HL-60 (cell line): Measurements from ENCODE around the gene MOK.

Experiments used
- CTCF ChIP-seq: IDR thresholded peaks from one replicate; pipeline ENCODE4 v1.5.1; 2011; ENCODE audit warnings: low read length, control low read depth, inconsistent platforms; ENCODE audit not compliant: insufficient read depth
- POLR2AphosphoS5 ChIP-seq: IDR thresholded peaks from 2 replicates; pipeline ENCODE4 v1.6.1; 2012; ENCODE audit warnings: low read depth

GRCh38 chr14:102222751-102223150 lies 82.2 kb downstream of the MOK start:
- TF ChIP-seq CTCF (no peak), POLR2AphosphoS5 (no peak)
